Measurements from ENCODE around the gene UNC80.

GRCh38 chr2:209817844-209818271 lies 46.2 kb downstream of the UNC80 start:
- TF ChIP-seq CTCF (conservative IDR thresholded peaks at IDR 0.05), result no peak
- TF ChIP-seq EZH2 (IDR thresholded peaks at IDR 0.05; ENCODE audit: low read depth), result no peak

Data from PC-9 (cell line).